ENCODE data around the gene HMGB3.
"Not testable (repeated sequence)": the region's sequence is repeated elsewhere in the genome, so short reads cannot be mapped to it uniquely, and the experiment has no call there.

The HMGB3 gene

GRCh38 chrX:150982788-150983520 lies at the start of gene HMGB3:
Gene HMGB3, plus strand, starts transcription at chrX:150983335. Its CDS starts 2,265 bp downstream, at chrX:150985600.
- DNase-seq (ENCODE audit: low read depth in 3 of 3, low spot score in 1 of 3) = peak; percentile 30 to 57 (median 43)

- no peak for DNase-seq (ENCODE audit: low read depth in 3 of 3, low spot score in 1 of 3)
Measured at GRCh38 chrX:150933945-150934350, 49.2 kb upstream of the HMGB3 start.

GRCh38 chrX:150934453-150934852 lies 48.7 kb upstream of the HMGB3 start:
- no peak for DNase-seq (ENCODE audit: low read depth in 3 of 3, low spot score in 1 of 3)

- no peak for DNase-seq (ENCODE audit: low read depth in 3 of 3, low spot score in 1 of 3)
Measured at GRCh38 chrX:150935467-150935866, 47.7 kb upstream of the HMGB3 start.

- no peak for DNase-seq (ENCODE audit: low read depth in 3 of 3, low spot score in 1 of 3)
Measured at GRCh38 chrX:150936556-150936955, 46.6 kb upstream of the HMGB3 start.

- DNase-seq (ENCODE audit: low read depth in 3 of 3, low spot score in 1 of 3) = no peak
Measured at GRCh38 chrX:150940844-150941495, 42.2 kb upstream of the HMGB3 start.

- no peak for DNase-seq (ENCODE audit: low read depth in 3 of 3, low spot score in 1 of 3)
Measured at GRCh38 chrX:150941580-150941979, 41.6 kb upstream of the HMGB3 start.

GRCh38 chrX:150942942-150943594 lies 40.1 kb upstream of the HMGB3 start:
- no peak for DNase-seq (ENCODE audit: low read depth in 3 of 3, low spot score in 1 of 3)

GRCh38 chrX:150944233-150944632 lies 38.9 kb upstream of the HMGB3 start:
- DNase-seq (ENCODE audit: low read depth in 3 of 3, low spot score in 1 of 3) = no peak

- DNase-seq (ENCODE audit: low read depth in 3 of 3, low spot score in 1 of 3) = no peak
Measured at GRCh38 chrX:150954951-150955350, 28.2 kb upstream of the HMGB3 start.

GRCh38 chrX:150955590-150955989 lies 27.5 kb upstream of the HMGB3 start:
- DNase-seq (ENCODE audit: low read depth in 3 of 3, low spot score in 1 of 3) = no peak

GRCh38 chrX:150958177-150958576 lies 25.0 kb upstream of the HMGB3 start:
- DNase-seq (ENCODE audit: low read depth in 3 of 3, low spot score in 1 of 3) = no peak

GRCh38 chrX:150959557-150959956 lies 23.6 kb upstream of the HMGB3 start:
- no peak for DNase-seq (ENCODE audit: low read depth in 3 of 3, low spot score in 1 of 3)

- DNase-seq (ENCODE audit: low read depth in 3 of 3, low spot score in 1 of 3) = no peak
Measured at GRCh38 chrX:150961631-150962030, 21.5 kb upstream of the HMGB3 start.

GRCh38 chrX:150964416-150964815 lies 18.7 kb upstream of the HMGB3 start:
- DNase-seq (ENCODE audit: low read depth in 3 of 3, low spot score in 1 of 3) = not testable (repeated sequence)

- DNase-seq (ENCODE audit: low read depth in 3 of 3, low spot score in 1 of 3) = no peak
Measured at GRCh38 chrX:150966235-150966634, 16.9 kb upstream of the HMGB3 start.

- no peak for DNase-seq (ENCODE audit: low read depth in 3 of 3, low spot score in 1 of 3)
Measured at GRCh38 chrX:150966742-150967141, 16.4 kb upstream of the HMGB3 start.

GRCh38 chrX:150967786-150968185 lies 15.3 kb upstream of the HMGB3 start:
- DNase-seq (ENCODE audit: low read depth in 3 of 3, low spot score in 1 of 3) = no peak

GRCh38 chrX:150968862-150969720 lies 14.0 kb upstream of the HMGB3 start:
- no peak for DNase-seq (ENCODE audit: low read depth in 3 of 3, low spot score in 1 of 3)

GRCh38 chrX:150972450-150972849 lies 10.7 kb upstream of the HMGB3 start:
- no peak for DNase-seq (ENCODE audit: low read depth in 3 of 3, low spot score in 1 of 3)

GRCh38 chrX:150975655-150976390 lies 7.3 kb upstream of the HMGB3 start:
- no peak for DNase-seq (ENCODE audit: low read depth in 3 of 3, low spot score in 1 of 3)

All from stimulated activated CD4-positive, alpha-beta T cell treated with anti-CD3 and anti-CD28 coated beads, TNF-alpha, amount 100 ng/mL, for 1 hour (primary cell).